ENCODE results near the gene ADRA2C.

The ADRA2C gene

GRCh38 chr4:3748136-3748898 lies 17.9 kb upstream of the ADRA2C start:
- TF ChIP-seq FOXP2 (optimal IDR thresholded peaks at IDR 0.05; ENCODE audit: borderline replicate concordance, extremely low read depth, extremely low read length, insufficient read depth) (no peak), SIN3A (IDR thresholded peaks at IDR 0.05; ENCODE audit: borderline replicate concordance, insufficient read depth, low read length) (no peak), TAF1 (IDR thresholded peaks at IDR 0.05; ENCODE audit: borderline replicate concordance, insufficient read depth, low read length) (no peak), REST (IDR thresholded peaks at IDR 0.05; ENCODE audit: insufficient read depth in 1 of 2, low read depth in 2 of 2, low read length in 2 of 2) (no peak), POLR2AphosphoS5 (IDR thresholded peaks at IDR 0.05; ENCODE audit: low read depth, low read length) (no peak)

- TF ChIP-seq POLR2AphosphoS5 (IDR thresholded peaks at IDR 0.05; ENCODE audit: low read depth, low read length) (no peak), REST (IDR thresholded peaks at IDR 0.05; ENCODE audit: insufficient read depth in 1 of 2, low read depth in 2 of 2, low read length in 2 of 2) (no peak), FOXP2 (optimal IDR thresholded peaks at IDR 0.05; ENCODE audit: borderline replicate concordance, extremely low read depth, extremely low read length, insufficient read depth) (no peak), TAF1 (IDR thresholded peaks at IDR 0.05; ENCODE audit: borderline replicate concordance, insufficient read depth, low read length) (no peak), SIN3A (IDR thresholded peaks at IDR 0.05; ENCODE audit: borderline replicate concordance, insufficient read depth, low read length) (no peak)
Measured at GRCh38 chr4:3749081-3749480, 17.1 kb upstream of the ADRA2C start.

GRCh38 chr4:3750334-3750733 lies 15.9 kb upstream of the ADRA2C start:
- no peak for TF ChIP-seq SIN3A (IDR thresholded peaks at IDR 0.05; ENCODE audit: borderline replicate concordance, insufficient read depth, low read length)

- no peak for TF ChIP-seq SIN3A (IDR thresholded peaks at IDR 0.05; ENCODE audit: borderline replicate concordance, insufficient read depth, low read length)
- TF ChIP-seq REST (IDR thresholded peaks at IDR 0.05; ENCODE audit: insufficient read depth in 1 of 2, low read depth in 2 of 2, low read length in 2 of 2): no peak
- no peak for TF ChIP-seq FOXP2 (optimal IDR thresholded peaks at IDR 0.05; ENCODE audit: borderline replicate concordance, extremely low read depth, extremely low read length, insufficient read depth)
- no peak for TF ChIP-seq TAF1 (IDR thresholded peaks at IDR 0.05; ENCODE audit: borderline replicate concordance, insufficient read depth, low read length)
- no peak for TF ChIP-seq POLR2AphosphoS5 (IDR thresholded peaks at IDR 0.05; ENCODE audit: low read depth, low read length)
Measured at GRCh38 chr4:3752022-3752421, 14.2 kb upstream of the ADRA2C start.

- TF ChIP-seq SIN3A (IDR thresholded peaks at IDR 0.05; ENCODE audit: borderline replicate concordance, insufficient read depth, low read length) (no peak), REST (IDR thresholded peaks at IDR 0.05; ENCODE audit: insufficient read depth in 1 of 2, low read depth in 2 of 2, low read length in 2 of 2) (no peak), TAF1 (IDR thresholded peaks at IDR 0.05; ENCODE audit: borderline replicate concordance, insufficient read depth, low read length) (no peak), FOXP2 (optimal IDR thresholded peaks at IDR 0.05; ENCODE audit: borderline replicate concordance, extremely low read depth, extremely low read length, insufficient read depth) (no peak), POLR2AphosphoS5 (IDR thresholded peaks at IDR 0.05; ENCODE audit: low read depth, low read length) (no peak)
Measured at GRCh38 chr4:3753726-3754412, 12.3 kb upstream of the ADRA2C start.
